Activated T-helper 9 cell treated with anti-CD3 and anti-CD28 coated beads, Interleukin-2, amount 50 U/mL, for 16 hours (primary cell): Measurements from ENCODE around the gene BEST1.
"Not testable (repeated sequence)": the region's sequence is repeated elsewhere in the genome, so short reads cannot be mapped to it uniquely, and the experiment has no call there.

ENCODE experiments used
- DNase-seq: peaks from one replicate; pipeline ENCODE4 v3.0.0-alpha.2; 2020; ENCODE audit warnings: low read depth

The BEST1 gene

DNA sequence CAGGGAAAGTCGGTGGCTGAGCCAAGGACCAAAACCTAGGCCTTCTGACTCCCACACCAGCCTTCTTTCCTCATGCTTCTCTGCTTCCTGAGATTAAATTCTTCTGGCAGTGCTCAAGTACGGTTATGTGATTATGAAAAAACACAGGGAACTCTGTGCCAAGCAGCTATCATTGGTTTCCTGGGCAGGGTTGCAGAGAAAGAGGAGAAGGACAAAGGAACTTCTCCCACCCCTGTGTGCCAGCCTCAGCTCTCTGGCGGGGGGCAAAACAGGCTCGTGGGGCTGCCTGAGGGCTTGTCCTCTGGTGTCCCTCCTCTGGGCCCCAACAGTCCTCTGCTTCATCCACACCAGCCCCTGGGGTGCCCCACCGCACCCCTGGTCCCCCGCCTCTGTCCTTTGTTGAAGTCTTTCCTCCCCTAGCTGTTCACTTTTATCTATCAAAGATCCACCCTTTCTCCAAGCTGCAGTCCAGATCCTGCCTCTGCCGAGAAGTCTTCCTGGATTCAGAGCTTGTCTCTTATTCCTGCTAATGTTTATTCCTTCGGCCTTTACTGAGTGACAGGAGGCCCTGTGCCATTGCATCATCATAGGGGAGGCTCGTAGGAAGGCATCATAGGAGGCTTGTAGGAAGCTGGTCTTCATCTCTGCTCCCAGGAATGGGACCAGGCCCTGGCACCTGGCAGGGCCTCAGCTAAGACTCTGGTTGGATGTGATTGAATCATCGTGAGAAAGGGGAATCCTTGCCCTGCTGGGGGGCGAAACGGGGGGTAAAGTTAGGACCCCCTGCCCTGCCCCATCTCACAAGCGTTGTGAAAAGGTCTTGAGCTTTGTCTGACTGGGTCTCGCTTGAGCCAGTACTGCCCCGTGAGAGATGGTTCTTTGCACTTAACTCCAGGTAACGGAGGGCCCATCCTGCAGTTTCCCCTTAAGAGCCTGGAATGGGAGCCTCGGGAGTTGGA is 28.8 kb downstream of the BEST1 start:
- DNase-seq: no peak

DNA sequence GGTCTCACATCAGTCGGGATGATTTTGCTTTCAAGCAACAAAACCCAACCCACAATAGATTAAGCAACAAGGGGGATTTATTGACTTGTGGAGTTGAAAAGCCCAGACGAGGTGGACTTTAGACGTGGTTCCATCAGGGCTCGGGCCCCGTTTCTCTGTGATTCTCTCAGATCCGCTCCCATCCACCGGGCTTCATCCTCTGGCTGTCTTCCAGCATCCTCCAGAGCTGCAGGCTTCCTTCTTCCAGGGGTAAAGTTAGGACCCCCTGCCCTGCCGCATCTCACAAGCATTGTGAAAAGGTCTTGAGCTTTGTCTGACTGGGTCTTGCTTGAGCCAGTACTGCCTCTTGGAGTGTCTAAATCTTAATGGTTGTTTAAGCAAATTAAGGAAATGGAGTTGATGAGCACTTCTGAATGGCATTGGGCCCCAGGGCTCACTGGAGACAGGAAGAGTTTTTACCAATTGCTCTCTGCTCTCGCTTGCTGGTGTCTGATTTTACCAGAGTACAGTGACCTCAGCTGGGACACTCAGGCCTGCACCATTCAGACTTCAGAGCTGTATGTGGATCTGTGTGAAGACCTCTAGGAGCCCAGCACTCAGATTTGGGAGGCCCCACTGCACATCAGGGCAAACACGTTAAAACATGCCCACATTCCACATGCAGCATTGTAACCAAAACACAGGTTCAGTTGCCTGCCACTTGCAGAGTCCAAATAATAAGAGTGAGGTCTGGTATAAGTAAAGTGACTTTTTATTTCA is 30.8 kb downstream of the BEST1 start:
- DNase-seq: no peak

DNA sequence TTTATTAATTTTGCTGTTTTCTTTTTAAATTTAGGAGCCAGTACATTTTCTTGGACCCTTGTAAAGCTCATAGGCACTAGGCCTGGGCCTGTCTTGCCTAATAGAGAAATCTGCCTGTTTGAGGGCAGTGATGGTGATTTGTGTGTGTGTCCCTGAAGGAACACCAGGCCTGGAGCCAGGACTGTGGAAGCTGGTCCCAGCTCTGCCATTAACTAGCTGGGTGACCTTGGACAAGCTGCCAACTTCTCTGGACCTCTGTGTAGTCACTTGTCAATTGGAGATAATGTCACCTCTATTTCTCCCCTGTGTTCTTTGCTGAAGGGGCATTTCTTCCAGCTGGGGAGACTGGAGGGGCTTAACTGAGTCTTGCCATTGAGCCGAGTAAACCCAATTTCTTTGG is 33.3 kb downstream of the BEST1 start:
- DNase-seq: no peak

DNA sequence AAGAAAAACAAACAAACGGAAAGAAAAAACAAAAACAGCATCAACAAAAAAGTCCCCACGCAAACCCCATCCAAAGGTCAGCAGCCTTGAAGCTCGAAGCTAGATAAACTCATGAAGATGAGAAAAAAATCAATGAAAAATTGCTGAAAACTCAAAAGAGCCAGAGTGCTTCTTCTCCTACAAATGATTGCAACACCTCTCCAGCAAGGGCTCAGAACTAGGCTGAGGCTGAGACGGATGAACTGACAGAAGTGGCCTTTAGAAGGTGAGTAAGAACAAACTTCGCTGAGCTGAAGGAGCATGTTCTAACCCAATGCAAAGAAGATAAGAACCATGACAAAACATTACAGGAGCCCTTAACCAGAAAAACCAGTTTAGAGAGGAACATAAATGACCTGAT is 35.7 kb downstream of the BEST1 start:
- no peak for DNase-seq

DNA sequence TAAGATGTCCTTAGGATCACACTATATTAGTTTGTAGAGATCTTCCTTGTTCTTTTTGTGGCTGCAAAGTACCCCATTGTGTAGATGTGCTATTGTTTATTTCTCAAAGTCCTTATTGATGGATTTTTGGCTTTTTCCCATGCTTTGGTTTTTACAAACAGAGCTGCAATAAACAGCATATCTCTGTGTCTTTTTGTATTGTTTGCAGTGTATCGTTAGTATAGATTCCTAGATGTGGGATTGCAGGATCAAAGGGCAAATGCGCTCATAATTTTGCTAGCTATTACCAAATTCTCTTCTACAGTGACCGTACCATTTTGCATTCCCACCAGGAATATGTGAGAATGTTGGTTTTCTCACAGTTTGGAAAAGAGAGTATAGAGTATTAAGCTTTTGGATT is 44.8 kb downstream of the BEST1 start:
- no peak for DNase-seq

DNA sequence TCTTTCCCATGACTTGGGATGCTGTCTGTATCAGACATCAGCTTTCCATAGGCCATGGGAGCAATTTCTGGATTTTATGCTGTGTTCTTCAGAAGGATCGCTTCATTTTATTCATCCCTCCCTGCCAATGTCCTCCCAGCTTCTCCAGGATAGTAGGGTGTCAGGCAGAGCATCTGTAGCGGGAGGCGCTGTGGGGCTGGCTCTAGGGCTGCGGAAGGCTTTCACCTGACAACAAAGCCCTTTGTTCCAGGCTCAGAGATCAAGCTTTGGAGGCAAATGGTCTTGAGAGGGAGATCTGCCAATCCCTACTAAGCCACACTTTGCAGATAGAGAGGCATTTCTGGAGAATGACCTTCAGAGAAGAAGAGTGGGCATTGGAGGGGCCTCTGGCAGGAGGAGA is 46.8 kb downstream of the BEST1 start:
- no peak for DNase-seq

DNA sequence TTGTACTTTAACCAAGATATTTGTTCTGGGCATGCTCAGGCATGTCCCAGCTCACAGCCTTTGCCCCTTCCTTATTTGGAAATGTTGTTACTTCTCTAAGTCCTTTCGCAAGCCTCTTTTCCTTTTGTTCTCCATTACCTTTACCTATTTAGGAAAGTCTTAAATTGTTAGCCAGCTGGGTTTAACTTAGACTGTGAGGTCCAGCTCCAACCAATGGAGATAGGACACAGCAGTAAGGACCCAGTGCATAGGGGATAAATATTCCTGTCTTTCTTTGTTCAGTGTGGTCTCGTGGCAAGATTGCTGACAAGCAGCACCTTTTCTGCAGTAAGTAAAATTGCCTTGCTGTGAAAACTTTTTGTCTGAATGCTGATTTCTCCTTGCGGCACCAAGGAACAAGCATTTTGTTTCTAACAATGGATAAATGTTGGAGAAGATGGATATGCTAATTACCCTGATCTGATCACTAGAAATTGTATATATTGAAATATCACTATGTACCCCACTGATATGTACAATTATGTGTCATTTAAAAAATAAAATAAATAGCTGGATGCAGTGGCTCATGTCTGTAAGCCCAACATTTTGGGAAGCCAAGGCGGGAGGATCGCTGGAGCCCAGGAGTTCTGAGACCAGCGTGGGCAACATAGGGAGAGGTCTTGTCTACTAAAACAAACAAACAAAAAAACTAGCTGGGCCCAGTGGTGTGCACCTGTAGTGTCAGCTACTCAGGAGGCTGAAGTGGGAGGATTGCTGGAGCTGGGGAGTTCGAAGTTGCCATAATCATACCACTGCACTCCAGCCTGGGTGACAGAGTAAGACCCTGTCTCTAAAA is 49.2 kb downstream of the BEST1 start:
- DNase-seq: no peak

DNA sequence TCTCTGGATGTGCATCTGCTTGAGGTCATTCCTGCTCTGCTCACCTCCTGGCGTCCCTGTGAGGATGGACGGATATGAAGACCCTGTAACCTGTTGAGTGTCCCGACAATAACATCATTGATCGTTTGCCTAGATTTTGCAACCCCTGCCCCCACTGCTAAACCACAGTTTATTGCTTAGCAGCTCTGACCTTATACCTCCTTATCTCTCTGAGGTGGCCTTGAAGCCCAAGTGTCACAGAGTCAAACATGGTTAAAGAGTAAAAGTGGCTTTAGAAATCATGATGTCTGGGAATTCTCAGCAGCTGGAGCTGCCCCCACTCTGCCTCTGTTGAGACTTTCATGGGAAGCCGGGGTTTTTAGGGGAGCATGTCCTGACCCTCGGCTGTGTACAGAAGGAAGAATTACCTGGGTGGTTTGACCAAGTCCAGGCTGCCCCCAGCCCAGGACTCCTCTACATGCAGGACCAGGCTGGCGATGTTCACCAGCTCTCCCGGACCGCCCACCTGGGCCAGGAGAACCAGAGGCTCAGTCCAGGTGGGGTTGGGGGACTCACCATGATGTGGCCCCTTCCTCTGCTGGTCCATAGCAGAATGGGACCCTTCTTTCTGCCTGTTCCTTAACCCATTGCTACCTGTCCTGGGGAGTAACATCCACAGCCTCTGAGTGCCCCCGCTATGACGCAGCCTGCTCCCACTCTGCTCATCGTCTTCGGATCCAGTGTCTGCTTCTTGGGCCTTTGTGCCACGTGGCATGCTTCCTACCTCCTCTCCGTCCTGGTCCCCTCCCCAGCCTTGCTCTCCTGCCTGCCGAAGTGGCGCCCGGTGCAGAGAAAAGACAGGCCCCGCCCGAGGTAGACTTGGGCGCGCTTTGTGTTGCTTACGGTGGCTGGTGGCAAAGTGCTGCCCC is 50.6 kb downstream of the BEST1 start:
- DNase-seq: no peak

DNA sequence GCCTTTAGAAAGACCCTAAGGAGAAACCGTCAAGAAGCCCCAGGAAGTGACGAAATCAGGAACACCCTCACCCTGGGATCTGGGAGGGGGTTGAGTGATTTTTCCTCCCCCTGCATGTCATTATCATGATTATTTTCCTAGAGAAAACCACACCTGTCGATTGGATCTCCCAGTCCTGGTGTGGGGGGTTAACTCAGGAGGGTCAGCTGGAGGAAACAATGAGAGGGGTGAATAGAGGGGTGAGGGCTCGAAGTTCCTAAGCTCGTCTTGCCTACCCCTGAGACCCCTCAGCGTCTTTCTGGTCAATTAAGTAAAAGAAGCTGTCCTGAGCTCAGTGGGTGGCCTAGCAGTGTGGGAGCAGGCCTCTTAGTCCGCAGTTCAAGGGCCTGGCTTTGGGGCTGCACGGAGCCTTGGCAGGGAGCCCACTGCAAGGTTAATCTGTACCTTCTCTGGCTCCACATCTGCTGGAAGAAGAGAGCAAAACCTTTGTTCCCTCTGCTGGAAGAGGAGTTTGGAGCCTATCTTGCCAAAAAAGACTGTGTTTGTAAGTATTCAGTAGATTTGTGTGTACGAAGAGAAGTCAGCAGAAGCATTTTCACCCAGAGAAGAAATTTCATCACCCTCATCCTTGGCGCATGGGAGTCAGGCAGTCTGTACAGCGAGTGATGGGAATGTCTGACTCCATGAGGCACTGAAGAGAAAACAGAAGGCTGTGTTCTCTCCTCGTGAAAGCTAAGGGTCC is 51.5 kb downstream of the BEST1 start:
- no peak for DNase-seq

DNA sequence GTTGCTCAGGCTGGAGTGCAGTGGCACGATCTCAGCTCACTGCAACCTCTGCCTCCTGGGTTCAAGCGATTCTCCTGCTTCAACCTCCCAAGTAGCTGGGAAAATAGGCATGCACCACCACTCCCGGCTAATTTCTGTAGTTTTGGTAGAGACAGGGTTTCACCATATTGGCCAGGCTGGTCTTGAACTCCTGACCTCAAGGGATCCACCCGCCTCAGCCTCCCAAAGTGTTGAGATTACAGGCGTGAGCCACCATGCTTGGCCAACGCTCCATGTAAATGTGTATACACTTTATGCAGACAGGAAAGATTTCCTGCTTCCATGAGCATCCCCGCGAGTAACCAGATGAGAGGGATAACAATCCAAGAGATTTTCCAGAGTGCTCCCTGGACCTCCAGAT is 52.1 kb downstream of the BEST1 start:
- DNase-seq: not testable (repeated sequence)

DNA sequence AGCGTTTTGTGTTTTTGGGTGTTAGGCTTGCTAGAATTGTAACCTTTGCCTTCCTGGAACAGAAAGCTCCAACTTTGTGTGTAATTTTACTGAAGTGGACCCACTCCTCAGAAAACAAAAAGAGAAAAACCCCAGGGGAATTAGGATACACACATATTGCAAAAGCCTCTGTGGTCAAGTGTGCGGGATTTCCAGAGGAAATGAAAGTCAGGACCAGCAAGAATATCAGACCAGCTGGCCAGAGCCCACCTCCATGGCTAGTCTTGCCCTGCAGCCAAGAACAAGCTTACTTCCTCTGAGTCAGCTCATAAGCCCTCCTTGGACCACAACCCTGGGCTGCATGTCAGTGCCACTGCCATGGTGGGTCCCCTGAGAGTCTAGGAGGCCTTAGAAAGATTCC is 54.3 kb downstream of the BEST1 start:
- DNase-seq: no peak

DNA sequence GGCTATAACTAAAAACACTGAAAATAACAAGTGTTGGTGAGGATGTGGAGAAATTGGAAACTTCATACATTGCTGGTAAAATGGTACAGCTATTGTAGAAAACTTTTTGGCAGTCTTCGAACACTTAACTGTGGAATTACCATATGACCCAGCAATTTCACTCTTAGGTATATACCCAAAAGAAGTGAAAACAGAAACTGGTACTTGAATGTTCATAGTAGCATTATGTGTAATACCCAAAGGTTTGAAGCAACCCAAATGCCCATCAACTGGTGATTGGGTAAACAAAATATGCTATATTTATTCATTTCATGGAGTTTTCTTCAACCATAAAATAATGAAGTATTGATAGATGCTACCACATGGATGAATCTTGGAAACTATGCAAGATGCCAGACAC is 58.0 kb downstream of the BEST1 start:
- no peak for DNase-seq

DNA sequence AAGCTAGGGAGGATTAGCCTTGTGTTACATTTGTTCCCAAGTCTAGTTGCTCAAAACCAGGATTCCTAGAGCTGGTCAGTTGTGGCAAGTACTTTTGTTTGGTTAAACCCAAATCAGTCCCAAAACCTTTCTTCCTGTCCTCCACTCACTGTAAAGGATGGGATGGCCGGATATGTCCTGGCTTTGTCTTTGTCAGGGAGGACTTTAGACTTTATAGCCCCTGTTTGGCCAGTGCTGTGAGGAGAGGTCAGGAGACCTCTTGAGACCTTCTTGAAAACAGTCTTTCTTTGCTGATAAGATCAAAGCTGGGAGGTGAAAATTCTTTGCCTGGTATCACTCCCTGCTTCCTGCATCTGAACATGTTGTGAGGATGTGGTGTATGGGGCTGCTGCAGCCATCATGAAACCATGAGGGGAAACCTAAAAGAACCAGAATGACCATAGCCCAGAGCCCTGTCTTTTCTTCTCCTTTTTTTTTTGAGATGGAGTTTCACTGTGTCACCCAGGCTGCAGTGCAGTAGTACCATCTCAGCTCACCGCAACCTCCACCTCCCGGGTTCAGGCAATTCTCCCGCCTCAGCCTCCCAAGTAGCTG is 60.9 kb downstream of the BEST1 start:
- DNase-seq: no peak

DNA sequence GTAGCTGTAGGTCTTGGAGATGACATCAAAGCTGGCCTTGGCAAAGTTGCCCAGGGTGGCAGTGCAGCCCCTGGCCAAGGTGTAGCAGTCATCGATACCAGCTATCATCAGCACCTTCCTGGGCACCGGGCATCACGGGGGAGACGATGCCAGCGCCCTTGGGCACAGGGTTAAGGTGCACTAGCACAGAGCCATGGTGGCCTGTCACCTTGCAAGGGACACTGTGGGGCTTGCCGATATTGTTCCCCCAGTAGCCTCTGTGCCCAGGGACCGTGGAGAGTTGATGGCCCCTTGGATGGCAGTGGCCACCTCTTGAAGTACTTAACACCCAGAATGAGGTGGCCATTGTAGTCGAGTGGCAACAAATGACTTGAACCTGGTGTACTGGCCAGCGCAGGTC is 61.7 kb downstream of the BEST1 start:
- no peak for DNase-seq

DNA sequence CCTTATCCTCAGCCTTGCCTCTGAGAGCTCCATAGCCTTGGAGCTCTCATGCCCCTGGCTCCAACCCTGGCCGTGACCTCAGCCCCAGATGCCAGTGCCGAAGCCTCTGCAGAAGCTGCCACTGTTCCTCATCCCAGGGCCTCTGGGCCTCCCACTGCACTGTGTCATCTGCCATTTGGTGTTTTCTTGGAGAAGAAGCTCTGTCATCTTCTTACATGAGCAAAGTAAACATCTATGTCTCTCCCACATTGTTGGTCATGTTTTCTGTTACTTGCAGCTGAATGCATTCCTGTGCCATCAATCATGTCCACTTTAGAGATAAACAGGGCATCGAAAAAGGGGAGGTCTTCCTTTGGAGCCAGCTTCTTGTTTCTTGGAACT is 62.3 kb downstream of the BEST1 start:
- DNase-seq: no peak

DNA sequence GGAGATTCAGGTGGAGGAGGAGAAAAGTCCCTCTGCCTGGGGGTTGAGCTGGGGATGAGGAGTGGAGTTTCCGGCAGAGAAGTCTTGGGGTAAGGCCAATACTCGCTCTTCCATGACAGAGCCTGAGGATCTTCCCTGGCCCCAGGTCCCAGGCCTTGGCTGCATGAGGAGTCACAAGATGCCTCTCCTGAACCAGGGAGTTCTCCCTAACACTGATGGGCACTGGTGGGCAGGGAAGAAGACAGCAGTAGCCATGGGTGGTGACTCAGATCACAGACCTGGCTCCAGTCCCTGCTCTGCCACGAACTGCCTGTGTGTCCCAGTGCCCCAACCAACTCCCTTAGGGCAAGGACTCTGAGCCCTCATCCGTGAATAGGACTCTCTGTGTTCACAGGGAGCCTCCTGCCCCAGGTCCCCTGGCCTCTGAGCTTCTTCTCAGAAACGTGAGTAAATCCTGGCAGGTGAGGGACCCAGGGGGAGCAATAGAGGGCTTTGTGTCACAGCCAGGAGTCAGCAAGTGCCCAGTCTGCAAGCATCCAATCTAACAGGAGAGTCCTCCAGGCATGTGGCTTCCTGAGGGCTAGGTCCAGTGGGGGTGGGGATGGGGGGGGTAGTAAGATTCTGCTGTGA is 62.8 kb downstream of the BEST1 start:
- DNase-seq: no peak
